Osteocyte (in vitro differentiated cells): Measurements from ENCODE around the gene CMC2. TPM values are rescaled to one million over a fixed set of nuclear protein-coding genes. Genes with fewer than 3 reads are reported as not detected.

Experiments used
- DNase-seq: peaks from one replicate; pipeline ENCODE4 v3.0.0; 2021; ENCODE audit warnings: mixed read lengths; ENCODE audit not compliant: unreplicated experiment; ENCODE audit errors: extremely low spot score
- H3K27ac Mint-ChIP-seq: one replicate; pipeline ENCODE4 v1.8.0; 2021; ENCODE audit warnings: mild to moderate bottlenecking, mixed read lengths; ENCODE audit not compliant: unreplicated experiment
- H3K27me3 Mint-ChIP-seq: one replicate; pipeline ENCODE4 v1.8.0; 2021; ENCODE audit warnings: mixed read lengths; ENCODE audit not compliant: unreplicated experiment
- H3K36me3 Mint-ChIP-seq: one replicate; pipeline ENCODE4 v1.8.0; 2021; ENCODE audit warnings: mixed read lengths; ENCODE audit not compliant: unreplicated experiment
- H3K4me1 Mint-ChIP-seq: one replicate; pipeline ENCODE4 v1.8.0; 2021; ENCODE audit warnings: mixed read lengths; ENCODE audit not compliant: unreplicated experiment
- H3K4me3 Mint-ChIP-seq: one replicate; pipeline ENCODE4 v1.8.0; 2021; ENCODE audit warnings: mild to moderate bottlenecking, moderate library complexity, mixed read lengths; ENCODE audit not compliant: unreplicated experiment
- H3K9me3 Mint-ChIP-seq: one replicate; pipeline ENCODE4 v1.8.0; 2021; ENCODE audit warnings: mixed read lengths; ENCODE audit not compliant: unreplicated experiment
- CTCF ChIP-seq: fragments of 200-600 bp; sonication (generic); IDR thresholded peaks from 2 replicates; pipeline ENCODE4 v1.5.0; 2021; ENCODE audit warnings: antibody characterized with exemption, mild to moderate bottlenecking, moderate library complexity
- total RNA-seq: library from RNA; stranded (reverse); gene quantifications from 2 replicates; pipeline ENCODE4 v1.2.1, GENCODE V29; 2021

The CMC2 gene
- total RNA-seq, 1 donor from 2014 or later: 42.2 TPM

- Mint-ChIP-seq H3K9me3 (peaks cover 22% of the 10 kb centered on the region), H3K27me3 (no peaks in the 10 kb centered on the region), H3K36me3 (peaks cover 3% of the 10 kb centered on the region), H3K4me3 (no peak overlapping the region), H3K27ac (peak overlapping the region; percentile 8), H3K4me1 (peaks cover 4% of the 10 kb centered on the region)
- no peak for DNase-seq
- TF ChIP-seq CTCF: no peak
Measured at GRCh38 chr16:80964351-80964750, 42.3 kb downstream of the CMC2 start.

- Mint-ChIP-seq H3K27me3 (no peaks in the 10 kb centered on the region), H3K4me1 (peaks cover 4% of the 10 kb centered on the region), H3K27ac (no peak overlapping the region), H3K4me3 (no peak overlapping the region), H3K36me3 (peaks cover 12% of the 10 kb centered on the region), H3K9me3 (peaks cover 35% of the 10 kb centered on the region)
- no peak for DNase-seq
- no peak for TF ChIP-seq CTCF
Measured at GRCh38 chr16:80962879-80963278, 43.8 kb downstream of the CMC2 start.

GRCh38 chr16:80958284-80958683 lies 48.4 kb downstream of the CMC2 start:
- no peak overlapping the region for H3K27ac Mint-ChIP-seq
- H3K36me3 Mint-ChIP-seq: peaks cover 19% of the 10 kb centered on the region
- H3K27me3 Mint-ChIP-seq: no peaks in the 10 kb centered on the region
- TF ChIP-seq CTCF: no peak
- peaks cover 52% of the 10 kb centered on the region for H3K9me3 Mint-ChIP-seq
- H3K4me3 Mint-ChIP-seq: no peak overlapping the region
- DNase-seq: no peak
- H3K4me1 Mint-ChIP-seq: no peaks in the 10 kb centered on the region

GRCh38 chr16:80954985-80955384 lies 51.7 kb downstream of the CMC2 start:
- Mint-ChIP-seq H3K36me3 (peaks cover 19% of the 10 kb centered on the region), H3K4me1 (no peaks in the 10 kb centered on the region), H3K4me3 (no peak overlapping the region), H3K27ac (no peak overlapping the region), H3K9me3 (peaks cover 37% of the 10 kb centered on the region), H3K27me3 (no peaks in the 10 kb centered on the region)
- DNase-seq: no peak
- TF ChIP-seq CTCF: no peak

- Mint-ChIP-seq H3K27me3 (peaks cover 17% of the 10 kb centered on the region), H3K4me3 (no peak overlapping the region), H3K4me1 (no peaks in the 10 kb centered on the region), H3K36me3 (no peaks in the 10 kb centered on the region), H3K27ac (no peak overlapping the region), H3K9me3 (no peaks in the 10 kb centered on the region)
- no peak for DNase-seq
- peak; percentile 49 for TF ChIP-seq CTCF
Measured at GRCh38 chr16:80948886-80949493, 57.7 kb downstream of the CMC2 start.
